Measurements from ENCODE around the gene TMEM132E. TPM values are rescaled to one million over a fixed set of nuclear protein-coding genes. Genes with fewer than 3 reads are reported as not detected.

The TMEM132E gene
- total and polyA plus RNA-seq, 10 of the 15 experiments (the other 5 are each of a cell fraction or from before 2014, with no cell fraction given): not detected

GRCh38 chr17:34613064-34614019, 34.0 kb downstream of the TMEM132E start:
- in situ Hi-C loops (cut with MboI) (no loop called here), intact Hi-C loops (cut with micrococcal nuclease; ENCODE audit: unreplicated experiment) (no loop called here)
- CTCF ChIA-PET: no interaction called here
- peaks cover 0 to 2% of the 10 kb centered on the region in 2 experiments; a peak in 3 of 4 replicates for H3K27me3 ChIP-seq (replicated peaks in 1 of 2; ENCODE audit: control insufficient read depth in 2 of 2, insufficient read depth in 2 of 2, low read length in 1 of 2)
- no peak overlapping the region for H3K9ac ChIP-seq (ENCODE audit: control insufficient read depth, insufficient read depth, low read length)
- no peaks in the 10 kb centered on the region for H3K79me2 ChIP-seq (ENCODE audit: control insufficient read depth, insufficient read depth, low read length)
- BruUV-seq (replicated peaks): no TSS peak
- H3K36me3 ChIP-seq (ENCODE audit: control insufficient read depth in 2 of 2, insufficient read depth in 2 of 2, low read length in 1 of 2): no peaks in the 10 kb centered on the region
- POLR2A ChIA-PET: no interaction called here
- WGBS (ENCODE audit: insufficient coverage, insufficient replicate concordance, low lambda C conversion rate, missing lambda C conversion rate): 14% methylated on average over 19 of the region's 19 CpGs
- ATAC-seq (no peak), FAIRE-seq (no peak), DNase-seq (ENCODE audit: low read depth, low spot score) (no peak)
- no peaks in the 10 kb centered on the region for H4K20me1 ChIP-seq (ENCODE audit: control insufficient read depth, insufficient read depth)
- no peak for TF ChIP-seq IKZF1 (conservative IDR thresholded peaks at IDR 0.05)
- no peak for TF ChIP-seq RELB (IDR thresholded peaks at IDR 0.05; ENCODE audit: low read depth)
- TF ChIP-seq SREBF2 (IDR thresholded peaks at IDR 0.05; ENCODE audit: low read length): no peak
- no peak for TF ChIP-seq EP300 (IDR thresholded peaks at IDR 0.05; ENCODE audit: borderline replicate concordance in 1 of 2, control insufficient read depth in 1 of 2, low read depth in 2 of 2, low read length in 2 of 2)
- no peak for TF ChIP-seq ZNF687 (IDR thresholded peaks at IDR 0.05)
- TF ChIP-seq TCF12 (IDR thresholded peaks at IDR 0.05; ENCODE audit: low read depth, low read length): no peak
- TF ChIP-seq CHD1 (IDR thresholded peaks at IDR 0.05; ENCODE audit: low read depth, low read length): no peak
- TF ChIP-seq CBX3 (IDR thresholded peaks at IDR 0.05; ENCODE audit: borderline replicate concordance, low read depth): no peak
- no peak for TF ChIP-seq ZSCAN29 (IDR thresholded peaks at IDR 0.05)
- no peak for TF ChIP-seq BCL11A (IDR thresholded peaks at IDR 0.05; ENCODE audit: low read depth, low read length)
- TF ChIP-seq ESRRA (IDR thresholded peaks at IDR 0.05; ENCODE audit: low read length): no peak
- TF ChIP-seq NFYB (IDR thresholded peaks at IDR 0.05; ENCODE audit: insufficient read depth, low read depth, low read length): no peak
- no peak for TF ChIP-seq ELK1 (IDR thresholded peaks at IDR 0.05; ENCODE audit: low read depth, low read length)
- no peak overlapping the region for H2AFZ ChIP-seq (ENCODE audit: control insufficient read depth, low read depth, low read length)
- no peak overlapping the region for H3K27ac ChIP-seq (ENCODE audit: control insufficient read depth, insufficient read depth)
- no peaks in the 10 kb centered on the region for H3K4me1 ChIP-seq (ENCODE audit: control insufficient read depth, insufficient read depth, low read length)
- RAD21 ChIA-PET (ENCODE audit: unreplicated experiment): no interaction called here
- no peak overlapping the region for H3K4me3 ChIP-seq
- no peak overlapping the region for H3K4me2 ChIP-seq (ENCODE audit: control insufficient read depth, insufficient read depth)
- no peaks in the 10 kb centered on the region for H3K9me3 ChIP-seq (replicated peaks; ENCODE audit: control insufficient read depth, insufficient read depth, low read length)
- SMC1A ChIA-PET (ENCODE audit: uncharacterized antibody, unreplicated experiment): no interaction called here

All from GM12878 (cell line).